ENCODE data around the gene DCLK3.

The DCLK3 gene

DNA sequence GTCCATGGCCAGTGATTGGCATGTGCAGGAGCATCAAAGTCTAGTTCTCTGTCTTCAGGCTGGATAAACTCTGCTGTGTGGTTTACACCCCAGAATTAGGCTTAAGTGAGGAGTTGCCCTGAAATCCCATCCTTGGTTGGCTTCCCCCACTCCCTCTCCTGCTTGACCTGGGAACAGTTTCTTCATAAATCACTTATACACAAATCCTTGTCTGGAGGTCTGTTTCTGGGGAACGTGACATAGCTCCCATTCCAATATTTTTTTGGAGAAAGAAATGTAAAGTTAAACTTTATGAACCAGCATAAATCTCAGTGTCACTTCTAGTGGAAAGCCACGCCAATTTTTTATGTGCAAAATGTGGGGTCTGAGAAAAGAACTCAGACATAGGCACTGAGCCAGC lies 98.2 kb downstream of the DCLK3 start:
- H2AFZ ChIP-seq (ENCODE audit: low read depth, low read length), result no peak overlapping the region
- H3K27me3 ChIP-seq (ENCODE audit: insufficient read depth, low read length), result no peaks in the 10 kb centered on the region
- no peaks in the 10 kb centered on the region for H3K9me3 ChIP-seq (ENCODE audit: low read length)
- H3K36me3 ChIP-seq (ENCODE audit: insufficient read depth, low read length), result no peaks in the 10 kb centered on the region
- H3K4me1 ChIP-seq (ENCODE audit: insufficient read depth, low read length), result no peaks in the 10 kb centered on the region
- no peak overlapping the region for H3K4me3 ChIP-seq (ENCODE audit: low read length)

DNA sequence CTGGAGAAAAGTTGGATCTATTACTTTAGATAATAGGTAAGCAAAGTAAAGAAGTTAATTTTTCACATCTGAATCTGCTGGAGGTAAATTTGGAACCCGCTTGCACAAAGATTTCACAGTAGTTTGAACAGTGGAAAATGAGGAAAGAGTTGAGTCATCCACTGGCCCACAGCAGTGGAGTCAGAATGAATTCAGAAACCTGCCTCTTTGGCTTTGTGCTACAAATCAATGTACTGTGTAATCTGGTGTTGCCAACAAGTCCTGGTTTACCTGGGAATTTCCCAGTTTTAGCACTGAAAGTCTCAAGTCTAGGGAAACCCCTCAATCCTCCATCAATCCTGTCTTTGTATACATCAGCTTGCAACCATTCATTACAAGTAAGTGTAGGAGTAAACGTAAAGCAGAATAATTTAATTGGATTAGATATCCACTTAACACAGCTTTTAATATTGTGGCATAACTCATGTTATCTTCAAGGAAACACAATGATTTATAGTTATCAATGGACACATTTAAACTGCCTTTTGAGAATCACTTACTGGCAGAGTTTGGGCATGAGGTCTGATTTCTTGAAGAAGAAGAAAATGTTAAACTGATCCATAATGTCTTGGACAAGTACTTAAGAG lies 100.6 kb downstream of the DCLK3 start:
- no peaks in the 10 kb centered on the region for H3K27me3 ChIP-seq (ENCODE audit: insufficient read depth, low read length)
- no peak overlapping the region for H3K4me3 ChIP-seq (ENCODE audit: low read length)
- H3K9me3 ChIP-seq (ENCODE audit: low read length), result no peaks in the 10 kb centered on the region
- H3K4me1 ChIP-seq (ENCODE audit: insufficient read depth, low read length), result no peaks in the 10 kb centered on the region
- H2AFZ ChIP-seq (ENCODE audit: low read depth, low read length), result no peak overlapping the region
- H3K36me3 ChIP-seq (ENCODE audit: insufficient read depth, low read length), result no peaks in the 10 kb centered on the region

GRCh38 chr3:36662626-36663025 lies 101.7 kb downstream of the DCLK3 start:
- Histone ChIP-seq H3K4me3 (ENCODE audit: low read length) (no peak overlapping the region), H3K36me3 (ENCODE audit: insufficient read depth, low read length) (no peaks in the 10 kb centered on the region), H2AFZ (ENCODE audit: low read depth, low read length) (no peak overlapping the region)

More at GRCh38 chr3:36662626-36663025, 101.7 kb downstream of the DCLK3 start:
- Histone ChIP-seq H3K9me3 (ENCODE audit: low read length) (no peaks in the 10 kb centered on the region), H3K4me1 (ENCODE audit: insufficient read depth, low read length) (no peaks in the 10 kb centered on the region), H3K27me3 (ENCODE audit: insufficient read depth, low read length) (no peaks in the 10 kb centered on the region)
